HG03457 (cell line): Measurements from ENCODE around the gene TSPAN7.

Source experiments
- ATAC-seq: cut with Tn5 transposase; IDR thresholded peaks from one replicate; pipeline ENCODE4 v1.9.1; 2021; ENCODE audit warnings: moderate number of reproducible peaks; ENCODE audit not compliant: unreplicated experiment

TSPAN7 gene

GRCh38 chrX:38594434-38594833 is 33.1 kb downstream of the TSPAN7 start:
- no peak for ATAC-seq

DNA sequence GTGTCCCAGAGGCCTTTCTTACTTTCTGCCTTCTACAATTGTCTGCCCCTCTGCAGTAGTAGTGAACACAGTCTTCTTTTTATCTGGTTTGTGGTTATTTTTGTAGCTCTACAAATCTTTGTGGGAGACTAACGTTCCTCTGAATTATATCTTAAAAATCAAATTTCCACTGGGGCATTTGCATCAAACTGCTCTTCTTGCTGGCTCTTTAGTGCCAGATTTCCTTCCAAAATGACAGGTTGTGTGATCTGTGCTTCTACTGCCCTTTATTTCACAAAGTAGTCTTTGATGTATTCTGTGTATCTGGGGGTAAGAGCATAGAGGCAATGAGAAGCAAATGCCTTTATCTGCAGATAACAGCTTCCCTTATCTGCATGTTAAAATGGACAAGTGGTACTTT is 34.5 kb downstream of the TSPAN7 start:
- ATAC-seq: no peak

GRCh38 chrX:38596939-38597338 is 35.6 kb downstream of the TSPAN7 start:
- no peak for ATAC-seq

- ATAC-seq: no peak
Observed at GRCh38 chrX:38599796-38600755, 38.7 kb downstream of the TSPAN7 start.

- no peak for ATAC-seq
Observed at GRCh38 chrX:38601866-38602265, 40.5 kb downstream of the TSPAN7 start.

GRCh38 chrX:38606821-38607220 is 45.5 kb downstream of the TSPAN7 start:
- ATAC-seq: no peak

DNA sequence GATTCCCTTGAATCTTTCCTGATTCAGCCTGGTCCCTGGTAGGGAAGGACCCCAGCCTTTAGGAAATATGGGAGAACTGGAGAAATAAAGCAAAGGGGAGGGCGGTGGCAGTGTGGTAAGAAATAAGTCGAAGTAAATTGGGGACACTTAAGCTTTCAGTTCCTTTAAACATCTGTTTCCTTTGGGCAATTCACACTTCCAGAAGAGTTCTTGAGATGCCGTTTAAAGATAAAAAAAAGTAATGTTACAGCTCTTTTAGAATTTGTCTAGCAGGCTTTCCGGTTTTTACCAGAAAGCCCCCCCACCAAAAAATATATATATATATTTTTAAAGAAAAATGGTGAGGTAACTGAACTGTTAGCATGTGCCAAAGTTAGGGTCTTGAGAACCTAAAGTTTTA is 46.6 kb downstream of the TSPAN7 start:
- ATAC-seq: no peak

- no peak for ATAC-seq
Observed at GRCh38 chrX:38610849-38611248, 49.5 kb downstream of the TSPAN7 start.

GRCh38 chrX:38612281-38612680 is 50.9 kb downstream of the TSPAN7 start:
- no peak for ATAC-seq

DNA sequence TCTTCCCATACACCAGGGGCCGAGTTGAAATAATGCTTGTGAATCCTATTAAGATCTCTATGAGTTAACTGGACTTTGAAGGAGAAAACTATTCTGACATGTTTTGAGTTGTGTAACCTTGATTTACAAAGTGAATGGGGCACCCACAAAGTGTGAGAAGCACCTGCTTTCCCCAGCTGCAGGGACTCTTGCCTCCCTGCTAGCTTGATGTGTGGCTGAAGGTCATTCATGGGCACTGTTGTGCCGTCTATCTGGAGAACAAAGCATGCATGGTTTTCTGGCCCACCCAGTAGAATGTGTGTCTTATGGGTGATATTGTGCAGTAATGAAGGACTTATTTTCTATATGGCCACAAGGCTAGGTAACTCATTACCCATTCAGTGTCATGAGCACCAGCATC is 53.1 kb downstream of the TSPAN7 start:
- no peak for ATAC-seq

DNA sequence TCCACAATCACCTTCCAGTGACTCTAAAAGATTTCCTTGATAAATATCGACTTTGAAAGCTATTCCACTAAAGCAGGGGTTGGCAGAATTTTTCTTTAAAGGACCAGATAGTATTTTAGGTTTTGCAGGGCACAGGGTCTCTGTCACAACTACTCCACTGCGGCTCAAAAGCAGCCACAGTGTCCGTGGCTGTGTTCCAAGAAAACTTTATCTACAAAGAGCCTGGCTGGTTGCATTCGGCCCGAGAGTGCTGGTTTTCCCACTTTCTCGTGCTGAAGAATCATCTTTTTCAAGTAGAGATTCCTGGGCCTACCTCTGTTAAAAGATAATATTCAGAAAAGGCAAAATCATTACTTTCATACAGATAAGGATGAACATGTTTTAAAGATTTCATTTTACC is 55.6 kb downstream of the TSPAN7 start:
- ATAC-seq: no peak

- ATAC-seq: no peak
Observed at GRCh38 chrX:38618180-38618579, 56.8 kb downstream of the TSPAN7 start.

- ATAC-seq: no peak
Observed at GRCh38 chrX:38620623-38621022, 59.3 kb downstream of the TSPAN7 start.

GRCh38 chrX:38626296-38626695 is 65.0 kb downstream of the TSPAN7 start:
- no peak for ATAC-seq

GRCh38 chrX:38627683-38628082 is 66.3 kb downstream of the TSPAN7 start:
- ATAC-seq: no peak

- ATAC-seq: no peak
Observed at GRCh38 chrX:38628587-38628986, 67.2 kb downstream of the TSPAN7 start.

DNA sequence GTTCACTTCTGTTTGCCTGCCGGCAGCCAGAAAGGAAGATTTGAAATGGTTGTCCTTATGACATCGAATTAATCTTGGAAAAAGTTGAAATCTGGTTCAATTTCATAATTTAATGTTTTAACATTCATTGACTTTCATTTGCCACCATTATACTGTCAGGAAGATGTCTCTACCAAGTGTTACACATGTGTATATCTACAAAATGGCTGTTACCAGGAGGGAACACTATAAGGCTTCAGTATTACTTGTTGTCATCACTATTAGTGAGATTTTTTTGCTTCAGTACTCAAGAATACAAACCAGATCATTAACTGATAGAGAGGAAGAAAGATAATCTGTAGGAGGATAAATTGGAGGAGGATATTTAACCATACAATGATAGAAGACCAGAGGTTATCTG is 71.2 kb downstream of the TSPAN7 start:
- ATAC-seq: no peak

GRCh38 chrX:38634665-38635064 is 73.3 kb downstream of the TSPAN7 start:
- ATAC-seq: no peak

DNA sequence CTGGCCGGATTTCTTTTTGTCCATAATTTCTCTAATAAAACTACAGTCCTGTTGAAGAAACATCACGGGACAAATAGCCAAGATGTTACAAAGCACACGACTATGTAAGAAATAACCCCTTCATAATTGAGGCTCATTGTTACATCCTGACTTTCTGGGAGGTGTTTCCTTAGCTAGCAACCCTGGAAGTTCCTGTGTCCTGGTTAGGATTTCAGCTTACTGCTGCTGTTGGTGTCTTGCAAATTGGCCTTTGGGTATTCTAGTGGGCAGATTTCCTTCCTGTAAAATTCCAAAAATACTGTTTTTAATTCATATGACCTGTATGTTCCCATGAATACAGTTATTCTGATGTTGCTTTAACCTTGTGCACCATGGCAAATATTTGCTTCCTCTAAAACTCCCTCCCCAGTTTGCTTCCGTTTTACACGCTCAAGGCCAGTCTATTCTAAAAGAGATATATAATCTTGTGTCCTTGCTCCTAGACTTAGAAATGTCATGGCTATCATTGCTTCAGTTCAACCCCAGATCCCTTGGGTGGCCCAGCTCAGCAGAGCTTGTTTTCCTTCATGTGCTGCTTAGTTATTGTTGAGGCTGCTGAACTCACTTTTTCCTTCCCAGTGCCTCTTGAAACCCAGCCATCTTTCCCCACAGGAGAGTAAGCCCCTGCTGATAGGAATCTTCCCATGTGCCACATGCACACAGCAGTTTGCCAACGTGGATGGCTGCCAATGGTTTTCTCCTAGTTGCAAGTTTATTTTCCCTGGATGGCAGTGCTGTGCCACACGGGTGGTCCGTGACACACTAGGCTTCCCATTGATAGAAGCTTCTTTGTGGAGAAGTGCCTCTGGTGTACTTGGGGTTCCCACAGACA is 75.8 kb downstream of the TSPAN7 start:
- ATAC-seq: no peak

DNA sequence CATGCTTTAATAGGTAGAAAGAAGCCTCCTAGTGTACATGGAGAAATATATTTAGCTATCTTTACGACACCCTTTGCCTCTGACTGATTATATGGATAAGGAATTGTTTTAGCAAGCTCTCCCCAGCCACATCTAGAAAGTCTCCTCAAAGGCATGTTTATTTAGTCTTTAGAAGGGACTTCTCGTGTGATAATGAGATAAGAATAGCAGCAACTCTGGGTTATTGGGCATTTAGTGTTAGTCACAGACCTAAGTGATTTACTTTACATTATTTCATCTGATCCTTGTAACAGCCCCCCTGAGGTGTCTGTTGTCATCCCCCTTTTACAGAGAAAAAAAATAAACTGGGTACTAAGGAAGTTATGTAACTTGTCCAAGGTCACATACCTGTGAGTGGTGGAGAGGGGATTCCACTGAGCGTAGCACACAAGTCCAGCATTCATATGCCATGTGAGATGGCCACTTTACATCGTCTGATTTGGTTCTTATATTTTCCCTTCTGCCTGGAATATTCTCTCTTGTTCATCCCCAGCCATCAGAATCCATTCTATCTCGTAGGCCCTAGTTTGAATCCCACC is 77.7 kb downstream of the TSPAN7 start:
- no peak for ATAC-seq

DNA sequence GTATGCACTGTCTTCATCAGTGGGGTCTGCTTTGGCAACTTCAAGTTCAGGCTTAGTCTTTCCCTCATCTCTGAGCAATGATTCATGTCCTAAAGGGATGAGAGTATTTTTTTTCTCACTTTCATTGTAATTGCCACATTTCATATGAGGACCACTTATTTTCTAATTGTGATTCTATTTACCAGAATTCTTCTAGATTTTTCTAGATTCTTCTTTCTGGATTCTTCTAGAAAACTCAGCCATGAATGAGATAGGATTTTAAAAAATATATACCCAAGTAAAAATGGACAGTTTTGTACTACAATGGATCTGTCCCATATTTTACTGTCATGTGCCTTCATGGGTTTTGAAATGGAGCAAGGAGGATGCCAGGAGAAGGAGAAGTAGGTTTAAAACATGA is 78.4 kb downstream of the TSPAN7 start:
- no peak for ATAC-seq
